K562 (cell line): ENCODE data around the gene CYP1B1. TPM values are rescaled to one million over a fixed set of nuclear protein-coding genes. Genes with fewer than 3 reads are reported as not detected.

ENCODE experiments used
- ATAC-seq: fragments of 200-7000 bp; cut with Tn5 transposase; 3 replicates; pipeline ENCODE4 v1.9.1; 2020; ENCODE audit warnings: moderate library complexity
- BruUV-seq: library from RNA; stranded (reverse); fragments of 400-500 nt; replicated peaks from 2 replicates; lab custom pipeline; 2021; lab: Mats Ljungman, UMichigan
- CTCF ChIA-PET: fragments of 300-600 bp; formaldehyde crosslinking; extraction: SDS; loops from one replicate; lab custom pipeline; 2021; ENCODE audit warnings: low intra/inter-chr PET ratio; lab: Yijun Ruan, JAX
- POLR2A ChIA-PET: fragments of 300-600, 350-650 bp; sonication (Branson Sonifier 250); formaldehyde crosslinking; extraction: SDS; loops from one replicate; lab custom pipeline; 2021; ENCODE audit warnings: antibody characterized with exemption, inconsistent platforms; lab: Yijun Ruan, JAX
- DNase-seq, 4 experiments: peaks; one replicate each; pipeline versions ENCODE4 v3.0.0 to v3.0.0-alpha.2; 2011 to 2018; ENCODE audit warnings: low spot score in 3 of 4, mixed read lengths in 3 of 4; ENCODE audit errors: extremely low read depth in 1 of 4
- FAIRE-seq: peaks from 2 replicates; lab custom pipeline; 2011; peaks lifted over from hg19 to GRCh38; lab: Jason Lieb, UNC
- H2AFZ ChIP-seq: 2 replicates; pipeline ENCODE4 v1.6.0; 2011; ENCODE audit warnings: low read depth, low read length, control low read depth, inconsistent platforms
- H3K27ac ChIP-seq: fragments of 200-600 bp; 3 replicates; pipeline ENCODE4 v1.8.0; 2011; ENCODE audit warnings: low read depth, mild to moderate bottlenecking, control low read depth, inconsistent platforms, low read length, moderate library complexity, mixed read lengths; ENCODE audit errors: extremely low read depth
- H3K27me3 ChIP-seq, 2 experiments: fragments of 300-600 bp in 1 of 2; 2 replicates in 1 of 2; 3 replicates in 1 of 2; pipeline versions ENCODE4 v1.6.0 to v1.8.0; 2011; ENCODE audit warnings: inconsistent platforms in 2 of 2, low read length in 2 of 2, mild to moderate bottlenecking in 1 of 2, mixed read lengths in 1 of 2, moderate library complexity in 1 of 2; ENCODE audit not compliant: control insufficient read depth in 2 of 2, insufficient read depth in 2 of 2
- H3K36me3 ChIP-seq: fragments of 300-600 bp; 3 replicates; pipeline ENCODE4 v1.8.0; 2011; ENCODE audit warnings: mild to moderate bottlenecking, low read length, inconsistent platforms; ENCODE audit not compliant: control insufficient read depth, insufficient read depth
- H3K4me1 ChIP-seq, 2 experiments: fragments of 200-600 bp in 1 of 2; replicated peaks in 1 of 2; 2 replicates in 1 of 2; 3 replicates in 1 of 2; pipeline versions ENCODE4 v1.5.1 to v1.8.0; 2011; ENCODE audit warnings: inconsistent platforms in 2 of 2, low read length in 2 of 2, mild to moderate bottlenecking in 1 of 2, mixed read lengths in 1 of 2, moderate library complexity in 1 of 2; ENCODE audit not compliant: control insufficient read depth in 2 of 2, insufficient read depth in 2 of 2
- H3K4me2 ChIP-seq: 2 replicates; pipeline ENCODE4 v1.6.1; 2011; ENCODE audit warnings: low read length, control low read depth, inconsistent platforms, mixed read lengths; ENCODE audit not compliant: insufficient read depth
- H3K4me3 ChIP-seq: fragments of 200-600 bp; sonication (generic), shearing (Covaris generic); 2 replicates; pipeline ENCODE4 v1.5.1; 2016; ENCODE audit warnings: control low read depth, inconsistent platforms
- H3K79me2 ChIP-seq: fragments of 200-600 bp; 3 replicates; pipeline ENCODE4 v1.8.0; 2011; ENCODE audit warnings: low read length, inconsistent platforms; ENCODE audit not compliant: control insufficient read depth, insufficient read depth
- H3K9ac ChIP-seq, 2 experiments: 2 replicates each; pipeline versions ENCODE4 v1.6.0 to v1.6.1; 2011; ENCODE audit warnings: low read depth in 2 of 2, low read length in 2 of 2, control low read depth in 1 of 2, inconsistent platforms in 1 of 2, mild to moderate bottlenecking in 1 of 2, mixed read lengths in 1 of 2; ENCODE audit not compliant: insufficient read depth in 1 of 2
- H3K9me1 ChIP-seq: one replicate; pipeline ENCODE4 v1.6.0; 2011; ENCODE audit warnings: inconsistent platforms, mild to moderate bottlenecking, low read length, moderate library complexity; ENCODE audit not compliant: control insufficient read depth, insufficient read depth
- H3K9me3 ChIP-seq: replicated peaks from 2 replicates; pipeline ENCODE4 v1.5.1; 2011; ENCODE audit warnings: low read depth, low read length, inconsistent platforms; ENCODE audit not compliant: control insufficient read depth, insufficient read depth
- H4K20me1 ChIP-seq: replicated peaks from 2 replicates; pipeline ENCODE4 v1.6.1; 2011; ENCODE audit warnings: low read length, inconsistent platforms, mixed read lengths; ENCODE audit not compliant: control insufficient read depth, insufficient read depth
- PHF20 ChIP-seq: fragments of 450-650 bp; IDR thresholded peaks from 2 replicates; pipeline ENCODE4 v1.6.1; 2018; ENCODE audit not compliant: partially characterized antibody
- PRDM10 ChIP-seq: fragments of 450-650 bp; IDR thresholded peaks from 2 replicates; pipeline ENCODE4 v1.6.1; 2018; ENCODE audit not compliant: partially characterized antibody
- ZNF165 ChIP-seq: fragments of 250-450 bp; sonication (Bioruptor Pico); IDR thresholded peaks from 2 replicates; pipeline ENCODE4 v1.4.0; 2020; ENCODE audit warnings: borderline replicate concordance
- ZNF407 ChIP-seq: fragments of 450-650 bp; IDR thresholded peaks from 2 replicates; pipeline ENCODE4 v1.6.1; 2016; ENCODE audit warnings: low read depth
- WGBS: fragments of 100-300 bp; shearing (Covaris generic); methylation state at CpG from one replicate; pipeline ENCODE4 v1.1.6; 2016; ENCODE audit warnings: low coverage, mixed read lengths; ENCODE audit not compliant: insufficient coverage; ENCODE audit errors: missing lambda C conversion rate; 5-methylcytosine and 5-hydroxymethylcytosine counted together
- in situ Hi-C: fragments of 300-500 bp; cut with MboI; formaldehyde crosslinking; loops from 4 replicates; pipeline ENCODE4 v1.15.0; 2018; ENCODE audit warnings: inconsistent platforms, mixed read lengths
- intact Hi-C: fragments of 100-400 bp; cut with micrococcal nuclease; formaldehyde crosslinking; loops from 2 replicates; pipeline ENCODE4 v1.14.2; 2022
- polyA plus RNA-seq, 8 experiments: library from polyadenylated mRNA; depleted of rRNA in 4 of 8; stranded (reverse) in 5 of 8; unstranded in 3 of 8; fragments of >200 nt; fragmentation: Nextera tagmentation in 2 of 8; fragmentation: Illumina TruSeq in 1 of 8; extraction: Ambion mirVana in 2 of 8; extraction: Trizol in 1 of 8; gene quantifications; 2 replicates each; pipeline versions ENCODE4 v1.2.1 to v1.2.3, GENCODE V29; 2011 to 2014; ENCODE audit warnings: inconsistent platforms in 1 of 8, missing spikeins in 1 of 8
- total RNA-seq, 7 experiments: library from RNA; depleted of rRNA in 6 of 7; stranded (reverse); fragments of >200 nt in 6 of 7; fragmentation: Illumina TruSeq in 2 of 7; extraction: Trizol in 2 of 7; gene quantifications; 2 replicates each; pipeline versions ENCODE4 v1.2.1 to v1.2.3, GENCODE V29; 2011 to 2021; ENCODE audit warnings: low replicate concordance in 1 of 7

Gene CYP1B1
- total and polyA plus RNA-seq, 9 of the 15 experiments (the other 6 are each of a cell fraction or from before 2014, with no cell fraction given): 0.07 TPM; not detected in 8

- no peak for TF ChIP-seq ZNF165
Measured at GRCh38 chr2:38039121-38039910, 36.6 kb downstream of the CYP1B1 start (continued).

- WGBS: 0% methylated on average over 5 of the region's 5 CpGs
- TF ChIP-seq ZNF407 (no peak), PRDM10 (no peak), PHF20 (no peak)
Measured at GRCh38 chr2:38038682-38039081, 37.3 kb downstream of the CYP1B1 start.

More at GRCh38 chr2:38038682-38039081, 37.3 kb downstream of the CYP1B1 start:
- no peaks in the 10 kb centered on the region for H3K9me1 ChIP-seq
- POLR2A ChIA-PET: no interaction called here
- no peak overlapping the region for H2AFZ ChIP-seq
- H3K4me1 ChIP-seq: no peaks in the 10 kb centered on the region
- no peak overlapping the region for H3K9ac ChIP-seq
- no peak overlapping the region for H3K27ac ChIP-seq
- no peak overlapping the region for H3K4me3 ChIP-seq
- BruUV-seq: no TSS peak
- no peaks in the 10 kb centered on the region; the same call in 1 of the 2 replicates for H4K20me1 ChIP-seq
- no peaks in the 10 kb centered on the region for H3K9me3 ChIP-seq
- in situ Hi-C loops (no loop called here), intact Hi-C loops (no loop called here)
- H3K36me3 ChIP-seq: no peaks in the 10 kb centered on the region
- no peak for DNase-seq
- H3K27me3 ChIP-seq: peaks cover 15 to 20% of the 10 kb centered on the region in 2 experiments; a peak in 4 of 5 replicates
- CTCF ChIA-PET: no interaction called here
- H3K4me2 ChIP-seq: no peak overlapping the region
- no peak for ATAC-seq
- H3K79me2 ChIP-seq: no peaks in the 10 kb centered on the region
- FAIRE-seq: no peak
